HG02938 (cell line): ENCODE measurements around the gene MED20.

Experiments used
- ATAC-seq: cut with Tn5 transposase; IDR thresholded peaks from one replicate; pipeline ENCODE4 v1.9.1; 2021; ENCODE audit warnings: mild to moderate bottlenecking, moderate library complexity; ENCODE audit not compliant: unreplicated experiment

The MED20 gene

DNA sequence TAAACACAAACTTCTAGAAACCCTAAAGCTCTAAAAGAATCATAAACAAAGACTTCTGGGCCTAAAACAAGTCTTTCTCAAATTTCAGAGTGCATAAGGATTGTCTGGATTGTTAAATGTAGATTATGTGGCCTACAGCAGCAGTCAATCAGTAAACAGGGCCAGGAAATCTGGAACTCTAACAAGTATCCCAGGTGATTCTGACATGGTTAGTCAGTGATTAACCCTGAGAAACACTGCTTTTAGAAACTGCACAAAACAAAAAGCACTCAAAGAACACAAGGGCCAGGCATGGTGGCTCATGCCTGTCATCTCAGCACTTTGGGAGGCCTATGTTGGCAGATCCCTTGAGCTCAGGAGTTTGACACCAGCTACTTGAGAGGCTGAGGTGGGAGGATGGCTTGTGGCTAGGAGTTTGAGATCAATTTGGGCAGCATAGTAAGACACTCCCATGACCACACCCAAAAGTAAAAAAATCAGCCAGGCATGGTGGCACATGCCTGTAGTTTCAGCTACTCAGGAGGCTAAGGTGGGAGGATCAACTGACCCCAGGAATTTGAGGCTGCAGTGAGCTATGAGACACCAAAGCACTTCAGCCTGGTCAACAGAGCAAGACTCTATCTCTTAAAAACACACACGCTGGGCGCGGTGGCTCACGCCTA, 5.9 kb downstream of the MED20 start:
- no peak for ATAC-seq

DNA sequence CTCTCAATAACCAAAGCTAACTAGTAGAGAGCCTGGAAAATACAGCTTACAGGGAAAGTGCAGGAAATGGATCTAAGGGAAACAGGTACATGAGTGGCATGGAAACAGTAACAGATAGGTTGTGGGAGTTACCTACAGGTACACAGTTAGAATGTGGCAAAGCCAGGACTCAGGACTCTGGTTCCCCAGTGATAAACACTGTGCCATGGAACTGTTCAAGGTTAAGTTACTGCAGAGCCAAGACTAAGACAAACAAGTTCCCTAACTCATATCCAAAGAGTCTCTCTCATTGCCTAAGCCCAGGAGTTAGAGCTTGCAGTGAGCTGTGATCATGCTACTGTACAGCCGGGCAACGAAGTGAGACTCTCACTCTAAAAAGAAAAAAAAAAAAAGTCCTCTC, 6.6 kb downstream of the MED20 start:
- ATAC-seq, result no peak

DNA sequence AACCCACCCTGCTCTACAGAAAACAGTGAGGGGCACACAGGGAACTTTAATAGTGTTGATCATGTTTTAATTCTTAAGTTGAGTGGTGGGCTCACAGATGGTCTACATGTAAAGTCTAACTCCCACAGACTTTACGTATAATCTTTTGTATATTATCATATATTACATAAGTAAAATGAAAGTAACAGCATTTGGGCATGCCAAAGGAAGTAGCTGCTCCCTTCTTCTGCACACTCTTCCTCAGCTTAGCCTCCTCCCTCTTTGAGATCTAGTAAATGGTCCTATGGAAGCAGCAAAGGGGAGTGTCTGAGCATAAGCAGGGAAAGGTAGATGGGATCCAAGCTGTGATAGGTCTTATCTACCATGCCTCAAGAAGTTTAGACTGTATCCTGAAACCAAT, 11.2 kb downstream of the MED20 start:
- no peak for ATAC-seq

DNA sequence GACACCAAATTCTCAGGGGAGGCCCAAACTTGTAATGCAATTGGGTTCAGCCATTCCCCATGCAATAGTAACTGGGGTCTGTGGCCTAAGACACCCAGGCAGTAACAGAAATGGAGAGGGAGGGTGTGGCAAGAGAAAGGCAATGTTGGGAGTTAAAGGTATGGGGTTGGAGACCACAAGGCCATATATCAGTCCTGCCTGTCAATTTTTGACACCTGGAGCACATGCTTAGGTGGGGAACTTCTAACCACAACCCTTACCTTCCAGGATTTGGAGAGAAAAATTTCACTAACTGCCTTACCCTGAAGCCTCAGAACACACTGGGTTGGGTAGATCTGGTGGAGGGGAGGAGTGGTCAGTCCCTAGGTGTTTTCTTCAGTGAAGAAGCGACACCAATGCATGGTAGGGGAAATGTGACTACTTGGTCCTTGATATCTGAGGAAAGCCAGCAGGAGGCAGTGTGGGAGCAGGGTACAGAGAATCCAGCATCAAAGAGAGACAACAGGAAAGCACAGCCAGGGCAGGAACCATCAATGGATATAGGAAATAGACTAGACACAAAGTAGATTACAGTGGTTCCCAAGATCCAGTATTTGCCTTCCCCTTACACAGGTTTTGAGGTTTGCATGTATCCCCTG, 18.9 kb downstream of the MED20 start:
- no peak for ATAC-seq

DNA sequence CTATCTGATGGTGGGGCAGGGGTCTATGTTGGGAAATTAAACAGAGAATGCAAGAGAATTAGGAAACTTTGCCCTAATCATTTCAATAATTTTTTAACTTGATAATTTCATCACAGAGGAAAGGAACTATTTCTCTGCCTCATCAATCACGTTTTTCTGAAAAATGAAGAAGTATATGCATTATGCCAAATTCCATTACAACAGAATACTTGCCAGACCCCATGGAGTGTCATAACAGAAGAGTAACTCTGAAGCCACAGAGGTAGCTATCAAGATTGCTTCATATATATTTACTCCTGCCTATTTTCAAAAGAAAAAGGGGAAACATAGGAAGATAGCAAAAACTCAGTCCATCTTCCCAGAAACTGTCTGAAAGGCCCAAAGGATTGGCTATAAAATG, 20.1 kb downstream of the MED20 start:
- ATAC-seq, result no peak

DNA sequence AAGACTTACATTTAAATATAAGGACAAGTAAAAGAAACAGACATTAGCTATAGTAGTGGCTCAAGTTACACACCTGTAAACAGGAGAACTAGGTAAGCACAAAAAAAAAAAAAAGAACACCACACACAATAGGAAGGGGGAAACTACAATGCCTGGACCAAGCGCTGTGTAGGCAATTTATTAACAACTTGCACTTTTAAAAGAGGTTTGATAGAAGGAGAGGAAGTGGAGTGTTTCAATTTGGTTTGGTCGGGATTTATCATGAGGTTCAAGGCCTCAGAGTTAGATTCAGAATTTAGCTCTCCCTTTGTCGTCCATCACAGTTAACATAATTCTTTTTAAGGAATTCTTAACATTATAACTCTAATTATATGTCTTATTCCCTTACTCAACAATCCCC, 24.7 kb downstream of the MED20 start:
- ATAC-seq, result no peak

DNA sequence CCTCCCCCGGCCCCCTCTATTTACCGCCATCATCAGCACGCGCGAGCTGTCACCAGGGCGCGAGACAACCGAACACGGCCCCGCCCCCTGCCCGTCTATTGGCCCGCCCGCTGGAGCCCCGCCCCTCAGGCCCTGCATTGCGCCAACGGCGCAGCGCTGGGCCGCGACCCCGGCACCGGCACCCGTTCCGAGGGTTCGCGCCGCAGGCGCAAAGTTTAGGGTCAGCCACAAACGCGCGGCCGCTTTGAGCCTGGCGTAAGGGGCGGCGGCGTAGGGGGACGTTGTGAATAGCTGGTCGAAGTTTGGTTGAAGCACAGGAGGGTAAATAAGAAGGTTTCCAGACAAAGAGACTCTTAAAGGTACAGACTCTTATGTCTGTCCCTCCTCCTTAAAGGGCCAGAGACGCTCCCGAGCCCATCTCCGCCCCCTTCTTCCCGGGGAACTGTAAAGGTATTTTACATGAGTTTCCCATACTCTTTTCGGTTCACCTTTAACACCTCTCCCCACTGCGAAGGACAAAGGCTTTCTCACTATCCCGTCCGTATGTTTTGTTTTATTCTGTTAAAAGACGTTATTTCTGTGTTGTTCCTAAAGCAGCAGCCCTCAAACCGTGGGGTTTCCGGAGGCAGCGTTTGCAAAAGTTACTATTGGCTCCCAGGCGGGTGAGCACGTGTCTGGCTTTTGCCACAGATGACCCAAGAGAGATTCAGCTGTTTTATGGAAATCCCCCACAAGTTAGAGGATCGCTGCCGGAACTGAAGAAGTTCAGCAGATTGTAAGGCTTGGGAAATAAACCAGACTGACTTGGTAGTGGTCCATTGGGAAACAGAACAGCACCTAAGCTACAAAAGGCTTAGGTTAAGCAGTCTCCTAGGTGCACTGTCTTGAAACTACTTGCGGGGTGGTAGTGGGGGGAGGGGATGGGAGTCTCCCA, 25.4 kb downstream of the MED20 start, which contains the start of gene USP49:
Gene USP49 (minus strand): TSS at position 76 of the 934 bp plus-strand sequence. CDS start 88,392 bp downstream, outside the sequence.
- ATAC-seq, result peak; percentile 76

DNA sequence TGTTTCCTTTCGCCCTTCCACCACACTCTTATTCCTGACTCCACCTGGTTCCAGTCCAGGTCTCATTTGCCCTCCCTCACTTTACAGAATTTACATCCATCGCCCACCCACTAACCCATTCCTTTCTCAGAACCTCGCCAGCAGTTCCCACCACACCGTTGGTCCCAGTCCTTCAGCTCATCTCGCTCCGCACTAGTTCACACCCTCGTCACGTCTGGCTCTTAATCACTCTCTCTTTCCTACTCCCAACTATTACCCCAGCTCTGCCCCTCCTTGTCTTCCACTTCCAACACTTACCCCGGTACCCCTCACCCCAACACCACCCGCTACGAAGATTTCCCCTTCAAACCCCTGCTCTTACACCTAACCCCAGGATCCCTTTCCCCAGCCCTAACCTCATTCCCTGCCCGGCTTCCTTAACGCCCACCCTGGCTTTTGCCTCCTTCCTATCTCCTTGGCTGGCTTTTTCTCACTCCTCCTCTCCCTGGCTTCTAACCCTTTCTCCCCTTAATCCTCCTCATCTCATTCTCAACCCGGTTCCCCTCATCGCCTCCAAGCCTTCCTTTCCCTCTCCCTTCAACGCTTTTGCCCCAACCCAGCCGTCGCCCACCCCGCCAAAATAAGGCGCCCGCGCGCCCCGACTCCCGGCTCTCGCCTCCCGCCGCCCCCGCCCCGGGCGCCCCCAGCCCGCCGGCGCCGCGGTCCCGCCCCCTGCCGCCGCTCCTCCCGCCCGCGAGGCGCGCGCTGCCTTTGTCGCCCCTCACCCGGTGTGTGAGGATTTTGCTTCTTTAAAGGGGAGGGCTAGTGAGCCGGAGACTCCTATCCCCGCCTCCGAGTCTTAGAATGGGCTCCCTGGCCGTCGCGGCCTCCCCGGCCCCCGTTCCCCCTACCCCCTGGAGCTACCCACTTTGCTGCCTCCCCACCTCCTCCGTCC, 26.3 kb downstream of the MED20 start:
- peak; percentile 24 for ATAC-seq

DNA sequence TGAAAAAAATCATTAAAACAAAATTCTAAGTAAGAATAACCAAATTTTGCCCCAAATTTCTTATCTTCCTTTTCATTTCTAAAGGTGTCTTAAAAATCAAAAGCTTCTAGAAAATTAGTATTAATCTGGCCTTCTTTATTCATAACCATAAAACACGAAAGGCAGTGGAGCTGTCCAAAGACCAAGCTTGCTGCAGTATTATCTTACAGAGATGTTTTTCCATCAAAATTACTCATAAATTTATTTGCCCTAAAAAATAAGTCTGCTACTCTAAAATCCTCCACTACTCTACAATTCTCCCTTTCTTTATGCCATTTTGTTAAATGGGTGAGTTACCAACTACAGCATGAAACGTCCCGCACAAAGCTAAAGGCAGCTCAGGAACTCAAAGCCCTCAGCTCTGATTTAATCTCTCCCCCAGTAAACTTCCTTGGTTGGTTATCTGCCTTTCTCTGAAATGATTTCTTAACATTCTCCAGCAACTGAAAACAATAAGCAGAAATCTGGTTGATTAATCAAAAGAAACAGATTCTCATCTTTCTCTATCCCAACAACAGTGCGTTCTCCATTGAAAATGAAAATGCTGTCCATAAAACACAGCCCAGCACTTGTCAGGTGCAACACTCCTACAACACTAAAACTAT, 27.9 kb downstream of the MED20 start:
- ATAC-seq, result no peak

DNA sequence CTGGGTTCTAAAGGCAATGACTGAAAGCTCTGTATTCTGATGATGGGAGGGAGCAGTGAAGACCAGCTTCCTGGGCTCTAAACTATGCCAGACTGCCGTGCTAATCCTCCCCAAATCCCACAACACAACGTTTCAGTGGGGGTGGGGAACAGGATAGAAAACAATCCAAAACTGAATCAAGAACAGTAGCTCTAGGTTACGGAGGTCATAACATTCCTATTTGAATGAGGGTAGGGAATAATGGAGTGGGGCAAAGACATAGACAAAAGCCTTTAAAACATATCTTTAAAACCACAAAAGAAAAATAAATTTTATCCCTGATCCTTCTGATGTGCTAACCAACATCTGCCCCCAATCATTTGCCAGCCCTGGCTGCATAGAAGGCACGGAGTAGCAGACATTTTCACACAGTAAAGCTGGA, 33.6 kb downstream of the MED20 start:
- ATAC-seq, result no peak

DNA sequence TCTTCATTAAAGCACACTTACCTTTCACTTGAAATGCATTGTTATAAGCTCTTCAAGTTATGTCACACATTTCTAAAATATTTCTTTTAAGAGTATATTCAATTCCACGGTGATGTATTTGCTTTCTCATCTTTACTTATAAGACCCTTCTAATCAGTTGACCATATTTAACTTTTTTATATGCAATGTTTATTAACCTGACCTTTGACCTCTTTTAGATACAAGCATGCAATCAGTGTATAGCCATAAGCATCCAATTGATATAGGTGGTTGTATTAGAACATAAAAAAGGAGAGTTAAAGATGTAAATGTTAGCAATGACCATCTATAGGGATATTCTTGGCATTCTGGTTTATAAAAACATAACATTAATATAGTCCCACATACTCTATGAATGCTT, 35.0 kb downstream of the MED20 start:
- no peak for ATAC-seq

DNA sequence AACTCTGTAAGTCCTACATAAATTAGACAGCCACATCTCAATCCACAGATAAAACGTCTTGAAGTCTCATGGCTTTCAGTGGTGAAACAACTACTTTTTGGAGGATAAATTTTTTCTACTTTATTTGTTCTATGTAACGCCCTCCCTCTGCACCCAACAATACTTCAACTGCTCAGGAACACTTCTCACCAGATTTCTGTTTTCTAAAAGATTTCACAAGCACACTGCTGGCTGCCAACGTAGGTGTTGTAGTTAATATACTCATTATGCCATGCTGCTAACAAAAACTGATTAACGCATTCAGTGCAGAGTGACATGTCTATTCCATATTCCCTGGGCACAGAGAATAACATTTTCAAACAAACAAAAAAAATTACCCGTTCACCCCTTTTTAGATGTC, 36.0 kb downstream of the MED20 start:
- ATAC-seq, result no peak

DNA sequence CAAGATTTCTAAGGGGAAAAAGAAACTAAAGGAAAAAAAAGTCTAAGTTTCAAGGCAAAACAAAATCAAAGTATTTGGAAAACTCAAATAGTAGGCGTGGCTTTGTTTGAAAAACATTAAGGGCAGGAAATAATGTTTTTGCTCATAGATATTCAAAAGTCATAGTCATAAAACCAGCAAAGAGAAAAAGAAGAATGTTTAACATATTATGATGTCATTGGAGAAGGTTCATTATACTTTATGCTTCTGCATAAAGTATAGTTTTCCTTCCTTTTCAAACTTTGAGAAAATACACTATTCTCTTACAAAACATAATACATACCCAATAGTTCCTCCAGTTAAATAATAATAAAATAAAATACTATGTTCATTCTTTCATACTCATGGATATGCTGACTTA, 39.4 kb downstream of the MED20 start:
- ATAC-seq, result no peak

DNA sequence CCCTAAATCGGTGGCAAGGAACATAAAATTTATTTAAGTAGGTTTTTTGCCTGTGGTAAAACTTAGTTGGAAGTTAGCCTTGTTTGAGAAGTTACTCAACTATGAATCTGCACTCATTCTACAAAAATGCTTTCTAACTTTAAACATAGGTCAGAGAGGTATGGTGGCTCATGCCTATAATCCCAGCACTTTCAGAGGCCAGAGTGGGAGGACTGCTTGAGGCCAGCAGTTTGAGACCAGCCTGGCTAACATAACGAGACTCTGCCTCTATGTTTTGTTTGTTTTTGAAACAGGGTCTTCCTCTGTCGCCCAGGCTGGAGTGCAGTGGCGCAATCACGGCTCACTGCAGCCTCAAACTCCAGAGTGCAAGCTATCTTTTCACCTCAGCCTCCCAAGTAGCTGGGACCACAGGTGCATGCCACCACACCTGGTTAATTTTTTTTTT, 42.0 kb downstream of the MED20 start:
- no peak for ATAC-seq

DNA sequence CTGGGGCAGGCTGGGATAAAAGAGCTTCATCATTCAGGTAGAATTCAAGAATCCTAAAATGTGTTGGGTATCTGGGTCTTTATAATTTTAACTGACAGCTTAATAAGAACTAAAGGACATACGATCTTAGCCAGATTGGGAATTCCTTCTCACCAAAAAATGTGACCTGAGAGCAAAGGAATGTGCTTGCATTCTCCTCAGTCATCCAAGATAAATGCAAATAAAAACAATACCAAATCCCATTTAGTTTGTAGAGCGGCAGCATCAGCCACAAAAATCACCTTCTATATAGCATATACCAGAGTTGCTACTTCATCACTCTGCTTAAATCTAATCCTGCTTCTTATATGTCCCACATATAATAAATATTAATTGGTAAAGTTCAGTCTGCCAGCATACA, 42.7 kb downstream of the MED20 start:
- ATAC-seq, result no peak

DNA sequence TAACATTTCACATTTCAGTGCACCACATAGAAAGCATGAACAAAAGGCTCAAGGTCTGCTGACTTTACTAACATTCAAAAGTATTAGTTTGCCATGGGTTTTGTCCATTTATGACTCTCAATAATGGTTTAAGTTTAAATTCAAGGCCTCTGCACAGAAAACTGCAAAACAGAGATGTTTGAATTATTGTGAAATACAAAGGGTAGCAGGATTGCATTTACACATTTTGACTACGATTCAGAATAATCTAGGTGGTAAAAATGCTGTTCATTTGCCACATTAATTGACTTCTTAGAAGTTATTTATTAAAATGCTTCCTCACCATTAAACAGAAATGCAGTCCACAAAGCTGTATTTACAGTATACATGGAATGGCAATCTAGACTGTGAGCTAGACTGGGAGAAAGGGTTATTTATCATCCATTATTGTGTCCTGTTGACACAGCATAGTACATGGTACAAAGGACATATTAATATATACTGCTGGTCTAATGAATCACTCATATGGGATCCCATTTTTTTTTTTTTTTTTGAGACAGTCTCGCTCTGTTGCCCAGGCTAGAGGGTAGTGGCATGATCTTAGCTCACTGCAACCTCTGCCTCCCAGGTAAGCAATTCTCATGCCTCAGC, 43.8 kb downstream of the MED20 start:
- no peak for ATAC-seq

DNA sequence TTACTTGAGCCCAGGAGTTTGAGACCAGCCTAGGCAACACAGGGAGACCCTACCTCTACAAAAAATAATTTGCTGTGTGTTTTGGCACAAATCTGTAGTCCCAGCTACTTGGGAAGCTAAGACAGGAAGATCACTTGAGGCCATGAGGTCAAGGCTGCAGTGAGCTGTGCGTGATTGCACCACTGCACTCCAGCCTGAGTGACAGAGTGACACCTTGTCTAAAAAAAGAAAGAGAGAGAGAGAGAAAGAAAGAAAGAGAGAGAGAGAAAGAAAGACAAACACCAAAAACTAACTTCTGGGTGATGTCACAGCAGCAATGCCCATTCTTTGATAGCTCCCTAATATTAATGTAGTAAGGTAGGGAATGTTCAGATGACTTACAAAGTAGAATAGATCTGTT, 46.2 kb downstream of the MED20 start:
- no peak for ATAC-seq

DNA sequence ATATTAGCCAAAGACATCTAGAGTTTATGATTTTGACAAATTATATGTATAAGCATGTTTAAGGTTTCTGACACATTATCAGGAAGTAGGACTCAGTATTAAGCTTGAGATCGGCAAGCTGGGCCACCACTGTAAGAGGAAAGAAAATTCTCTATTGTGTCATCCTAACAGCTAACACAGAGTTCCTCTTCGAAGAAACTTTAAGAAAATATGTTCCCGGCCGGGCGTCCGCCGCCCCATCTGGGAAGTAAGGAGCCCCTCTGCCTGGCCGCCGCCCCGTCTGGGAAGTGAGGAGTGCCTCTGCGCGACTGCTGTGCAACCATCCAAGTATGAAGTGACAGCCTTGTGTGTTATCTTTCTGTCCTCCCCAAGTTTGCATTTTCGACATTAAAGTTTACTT, 48.8 kb downstream of the MED20 start:
- ATAC-seq, result no peak

DNA sequence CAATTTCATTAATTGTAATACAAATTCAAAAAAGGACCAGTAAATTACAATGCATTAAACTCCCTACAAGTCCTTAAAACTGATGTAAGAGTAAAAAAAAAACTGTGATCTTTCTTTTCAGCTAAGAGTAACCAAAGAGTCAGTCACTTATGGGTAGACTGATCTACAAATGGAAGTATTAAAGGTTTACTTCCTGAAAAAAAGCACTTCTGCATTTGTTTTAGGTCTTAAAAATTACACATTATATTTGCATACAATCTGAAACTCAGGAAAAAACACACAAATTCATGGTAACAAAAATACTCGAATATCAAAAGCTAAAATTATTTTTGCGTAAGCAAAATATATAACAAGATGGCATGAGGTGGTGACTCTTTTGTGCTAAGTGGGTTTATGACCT, 49.2 kb downstream of the MED20 start:
- no peak for ATAC-seq

DNA sequence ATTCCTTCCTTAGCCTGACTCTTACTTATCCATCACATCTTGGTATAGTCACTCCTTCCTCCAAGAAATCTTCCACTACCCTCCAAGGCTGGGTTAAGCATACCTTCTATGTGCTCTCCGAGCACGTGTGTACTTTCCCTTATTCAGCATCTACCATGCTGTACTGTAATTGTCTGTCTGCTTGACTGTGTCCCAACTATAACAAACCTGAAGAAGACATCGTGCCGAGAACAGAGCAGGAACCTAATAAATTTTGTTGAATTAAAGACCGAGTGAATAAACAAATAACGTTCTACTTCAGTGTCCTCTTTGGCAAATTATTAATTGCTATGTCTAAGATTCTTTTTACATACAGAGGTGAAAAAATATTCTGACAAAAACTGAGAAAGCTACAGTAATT, 61.6 kb downstream of the MED20 start:
- ATAC-seq, result no peak
